ENCODE data around the gene ZBTB34.

ZBTB34 gene

GRCh38 chr9:126891676-126892075 is 31.2 kb downstream of the ZBTB34 start:
- TF ChIP-seq CTCF (IDR thresholded peaks at IDR 0.05; ENCODE audit: control insufficient read depth, insufficient read depth, low read depth, low read length, missing control alignments) = no peak
- DNase-seq (ENCODE audit: low read depth) = no peak
- H3K4me3 ChIP-seq (ENCODE audit: control insufficient read depth, low read depth, low read length) = no peak overlapping the region

- no peak for DNase-seq (ENCODE audit: low read depth)
- peak; percentile 17 for TF ChIP-seq CTCF (IDR thresholded peaks at IDR 0.05; ENCODE audit: control insufficient read depth, insufficient read depth, low read depth, low read length, missing control alignments)
- H3K4me3 ChIP-seq (ENCODE audit: control insufficient read depth, low read depth, low read length) = no peak overlapping the region
Observed at GRCh38 chr9:126893079-126893478, 32.6 kb downstream of the ZBTB34 start.

- H3K4me3 ChIP-seq (ENCODE audit: control insufficient read depth, low read depth, low read length) = no peak overlapping the region
Observed at GRCh38 chr9:126894052-126894603, 33.7 kb downstream of the ZBTB34 start.

GRCh38 chr9:126902210-126902609 is 41.8 kb downstream of the ZBTB34 start:
- no peak overlapping the region for H3K4me3 ChIP-seq (ENCODE audit: control insufficient read depth, low read depth, low read length)
- DNase-seq (ENCODE audit: low read depth) = no peak
- no peak for TF ChIP-seq CTCF (IDR thresholded peaks at IDR 0.05; ENCODE audit: control insufficient read depth, insufficient read depth, low read depth, low read length, missing control alignments)

More at GRCh38 chr9:126894052-126894603, 33.7 kb downstream of the ZBTB34 start:
- no peak for DNase-seq (ENCODE audit: low read depth)
- TF ChIP-seq CTCF (IDR thresholded peaks at IDR 0.05; ENCODE audit: control insufficient read depth, insufficient read depth, low read depth, low read length, missing control alignments) = no peak

GRCh38 chr9:126904586-126904985 is 44.1 kb downstream of the ZBTB34 start:
- no peak overlapping the region for H3K4me3 ChIP-seq (ENCODE audit: control insufficient read depth, low read depth, low read length)
- no peak for TF ChIP-seq CTCF (IDR thresholded peaks at IDR 0.05; ENCODE audit: control insufficient read depth, insufficient read depth, low read depth, low read length, missing control alignments)
- no peak for DNase-seq (ENCODE audit: low read depth)

- no peak for DNase-seq (ENCODE audit: low read depth)
- no peak overlapping the region for H3K4me3 ChIP-seq (ENCODE audit: control insufficient read depth, low read depth, low read length)
- TF ChIP-seq CTCF (IDR thresholded peaks at IDR 0.05; ENCODE audit: control insufficient read depth, insufficient read depth, low read depth, low read length, missing control alignments) = no peak
Observed at GRCh38 chr9:126906091-126906490, 45.7 kb downstream of the ZBTB34 start.

- no peak overlapping the region for H3K4me3 ChIP-seq (ENCODE audit: control insufficient read depth, low read depth, low read length)
- no peak for TF ChIP-seq CTCF (IDR thresholded peaks at IDR 0.05; ENCODE audit: control insufficient read depth, insufficient read depth, low read depth, low read length, missing control alignments)
- no peak for DNase-seq (ENCODE audit: low read depth)
Observed at GRCh38 chr9:126907058-126907457, 46.6 kb downstream of the ZBTB34 start.

All from AG09309 (cell line).